WTC11 (cell line): Measurements from ENCODE around the gene GARS1. TPM values are rescaled to one million over a fixed set of nuclear protein-coding genes. Genes with fewer than 3 reads are reported as not detected.

Experiments
- ATAC-seq: fragments of 200-7000 bp; cut with Tn5 transposase; 2 replicates; pipeline ENCODE4 v1.10.0; 2021; ENCODE audit warnings: mild to moderate bottlenecking, moderate library complexity
- CTCF ChIA-PET: fragments of 300-600 bp; sonication (Branson Sonifier 250); formaldehyde crosslinking; loops from one replicate; lab custom pipeline; 2021; ENCODE audit warnings: antibody characterized with exemption; lab: Charles Lee
- POLR2A ChIA-PET: fragments of 350-600 bp; sonication (Branson Sonifier 250); formaldehyde crosslinking; loops from one replicate; lab custom pipeline; 2021; ENCODE audit warnings: antibody characterized with exemption; lab: Charles Lee
- DNase-seq: peaks from one replicate; pipeline ENCODE4 v3.0.0; 2021; ENCODE audit warnings: low spot score
- H3K27ac Mint-ChIP-seq: 2 replicates; pipeline ENCODE4 v1.8.0; 2021; ENCODE audit warnings: mixed read lengths
- H3K27me3 Mint-ChIP-seq: 2 replicates; pipeline ENCODE4 v1.8.0; 2021; ENCODE audit warnings: low read depth, mild to moderate bottlenecking, moderate library complexity, mixed read lengths
- H3K36me3 Mint-ChIP-seq: 2 replicates; pipeline ENCODE4 v1.8.0; 2021; ENCODE audit warnings: mixed read lengths
- H3K4me1 Mint-ChIP-seq: 2 replicates; pipeline ENCODE4 v1.8.0; 2022; ENCODE audit warnings: mixed read lengths
- H3K4me3 Mint-ChIP-seq: 2 replicates; pipeline ENCODE4 v1.8.0; 2021; ENCODE audit warnings: mild to moderate bottlenecking, moderate library complexity, mixed read lengths
- H3K9me3 Mint-ChIP-seq: 2 replicates; pipeline ENCODE4 v1.8.0; 2021; ENCODE audit warnings: mixed read lengths
- ATF1 ChIP-seq: sonication (generic); formaldehyde crosslinking; IDR thresholded peaks from 2 replicates; pipeline ENCODE4 v1.8.1; 2023; ENCODE audit warnings: mild to moderate bottlenecking, moderate library complexity, missing genetic modification reagents
- ESRRA ChIP-seq: sonication (generic); formaldehyde crosslinking; IDR thresholded peaks from 2 replicates; pipeline ENCODE4 v1.8.1; 2022; ENCODE audit warnings: mild to moderate bottlenecking, missing genetic modification reagents, borderline replicate concordance
- GRHL2 ChIP-seq: fragments of 250-450 bp; sonication (Bioruptor Pico); IDR thresholded peaks from 2 replicates; pipeline ENCODE4 v1.8.0; 2022; ENCODE audit warnings: mild to moderate bottlenecking, moderate library complexity; ENCODE audit not compliant: insufficient replicate concordance, severe bottlenecking
- JUN ChIP-seq: sonication (generic); formaldehyde crosslinking; IDR thresholded peaks from 2 replicates; pipeline ENCODE4 v1.8.0; 2023; ENCODE audit warnings: mild to moderate bottlenecking, missing genetic modification reagents
- TEAD1 ChIP-seq: sonication (generic); formaldehyde crosslinking; IDR thresholded peaks from 2 replicates; pipeline ENCODE4 v1.8.0; 2022; ENCODE audit warnings: mild to moderate bottlenecking, missing genetic modification reagents
- TEAD4 ChIP-seq: sonication (generic); formaldehyde crosslinking; IDR thresholded peaks from 2 replicates; pipeline ENCODE4 v1.8.0; 2022; ENCODE audit warnings: mild to moderate bottlenecking, missing genetic modification reagents
- ZNF138 ChIP-seq: sonication (generic); formaldehyde crosslinking; conservative IDR thresholded peaks from 2 replicates; pipeline ENCODE4 v1.8.1; 2022; ENCODE audit warnings: mild to moderate bottlenecking, moderate library complexity, missing genetic modification reagents
- ZNF416 ChIP-seq: fragments of 250-450 bp; sonication (Bioruptor Pico); IDR thresholded peaks from 2 replicates; pipeline ENCODE4 v1.9.0; 2021; ENCODE audit warnings: mild to moderate bottlenecking, inconsistent platforms
- ZNF423 ChIP-seq: fragments of 250-450 bp; sonication (Bioruptor Pico); IDR thresholded peaks from 2 replicates; pipeline ENCODE4 v2.1.2; 2022; ENCODE audit warnings: mild to moderate bottlenecking, moderate library complexity
- ZNF671 ChIP-seq: fragments of 250-450 bp; sonication (Bioruptor Pico); IDR thresholded peaks from 2 replicates; pipeline ENCODE4 v1.8.0; 2021; ENCODE audit warnings: mild to moderate bottlenecking
- total RNA-seq: library from RNA; stranded (reverse); gene quantifications from 3 replicates; pipeline ENCODE4 v1.2.3, GENCODE V29; 2021
- TF ChIP-seq, protein P1 (sequence below): sonication (generic); formaldehyde crosslinking; IDR thresholded peaks from 2 replicates; pipeline ENCODE4 v1.8.0; 2022; ENCODE audit warnings: mild to moderate bottlenecking, missing genetic modification reagents
- TF ChIP-seq, protein P2 (sequence below): fragments of 250-450 bp; sonication (Bioruptor Pico); IDR thresholded peaks from 2 replicates; pipeline ENCODE4 v1.9.0; 2021; ENCODE audit warnings: mild to moderate bottlenecking
- TF ChIP-seq, protein P3 (sequence below): sonication (generic); formaldehyde crosslinking; IDR thresholded peaks from 2 replicates; pipeline ENCODE4 v1.8.1; 2023; ENCODE audit warnings: mild to moderate bottlenecking, missing genetic modification reagents, borderline replicate concordance
- TF ChIP-seq, protein P4 (sequence below): fragments of 250-450 bp; sonication (Bioruptor Pico); IDR thresholded peaks from 2 replicates; pipeline ENCODE4 v1.8.0; 2021; ENCODE audit warnings: mild to moderate bottlenecking
- TF ChIP-seq, protein P5 (sequence below): sonication (generic); formaldehyde crosslinking; IDR thresholded peaks from 2 replicates; pipeline ENCODE4 v1.8.1; 2023; ENCODE audit warnings: mild to moderate bottlenecking, missing genetic modification reagents, moderate library complexity
- TF ChIP-seq, protein P6 (sequence below): fragments of 250-450 bp; sonication (Bioruptor Pico); conservative IDR thresholded peaks from 2 replicates; pipeline ENCODE4 v1.9.0; 2021; ENCODE audit warnings: mild to moderate bottlenecking
- TF ChIP-seq, protein P7 (sequence below): sonication (generic); formaldehyde crosslinking; IDR thresholded peaks from 2 replicates; pipeline ENCODE4 v1.8.1; 2022; ENCODE audit warnings: mild to moderate bottlenecking, missing genetic modification reagents, moderate library complexity, borderline replicate concordance

The GARS1 gene
- total RNA-seq, 1 experiment from 2014 or later: 236 TPM

DNA sequence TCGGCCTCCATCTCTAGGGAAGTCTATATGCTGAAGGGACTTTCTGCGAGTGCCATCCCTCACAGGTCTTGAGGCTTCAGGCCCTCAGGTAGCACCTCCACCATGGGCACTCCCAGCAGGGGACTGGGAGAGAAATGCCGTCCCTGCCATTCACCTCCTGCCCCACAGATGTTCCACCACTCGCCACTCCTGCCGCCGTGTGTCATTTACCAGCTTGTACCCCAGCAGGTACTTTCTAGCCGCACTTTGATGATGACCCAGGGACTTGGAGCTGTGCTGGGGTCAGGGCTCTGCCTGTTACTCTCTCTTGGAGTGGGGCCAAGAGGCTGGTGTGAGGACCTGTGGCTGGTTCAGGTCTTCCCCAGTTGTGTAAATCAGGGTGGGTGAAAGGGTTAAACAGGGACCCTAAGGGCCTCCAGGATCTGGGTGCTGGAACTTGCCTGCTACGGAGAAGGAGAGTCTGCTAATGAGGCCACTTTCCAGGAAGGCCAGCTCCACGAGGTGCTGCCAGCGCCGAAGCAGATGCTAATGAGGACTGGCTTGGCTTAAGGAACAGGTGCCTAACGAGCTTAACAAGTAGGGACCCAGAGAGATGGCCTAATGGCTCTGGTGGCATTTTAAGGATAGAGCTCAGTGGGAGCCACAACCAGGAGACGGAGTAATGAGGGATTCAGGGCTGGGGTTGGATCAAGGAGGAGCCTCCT is 55.2 kb downstream of the GARS1 start:
- ChIA-PET CTCF (interaction anchor here (1.1 to 2.1 kb wide), 3 partner anchors 32 to 141 kb away, joined by 6 to 7 read pairs (median 6); partner anchors contain the start of gene CRHR2), POLR2A (no interaction called here)
- Mint-ChIP-seq H3K4me1 (peaks cover 12% of the 10 kb centered on the region), H3K9me3 (no peaks in the 10 kb centered on the region), H3K27me3 (no peaks in the 10 kb centered on the region), H3K27ac (no peak overlapping the region), H3K36me3 (peaks cover 8% of the 10 kb centered on the region), H3K4me3 (no peak overlapping the region)
- ATAC-seq (0 out of 2 replicates have a peak, but pooled peaks have one; percentile 11), DNase-seq (no peak)
- no peak for TF ChIP-seq ATF1 (CRISPR knock-in tag)
- no peak for TF ChIP-seq ZNF416 (CRISPR knock-in tag)
- TF ChIP-seq, protein P1, sequence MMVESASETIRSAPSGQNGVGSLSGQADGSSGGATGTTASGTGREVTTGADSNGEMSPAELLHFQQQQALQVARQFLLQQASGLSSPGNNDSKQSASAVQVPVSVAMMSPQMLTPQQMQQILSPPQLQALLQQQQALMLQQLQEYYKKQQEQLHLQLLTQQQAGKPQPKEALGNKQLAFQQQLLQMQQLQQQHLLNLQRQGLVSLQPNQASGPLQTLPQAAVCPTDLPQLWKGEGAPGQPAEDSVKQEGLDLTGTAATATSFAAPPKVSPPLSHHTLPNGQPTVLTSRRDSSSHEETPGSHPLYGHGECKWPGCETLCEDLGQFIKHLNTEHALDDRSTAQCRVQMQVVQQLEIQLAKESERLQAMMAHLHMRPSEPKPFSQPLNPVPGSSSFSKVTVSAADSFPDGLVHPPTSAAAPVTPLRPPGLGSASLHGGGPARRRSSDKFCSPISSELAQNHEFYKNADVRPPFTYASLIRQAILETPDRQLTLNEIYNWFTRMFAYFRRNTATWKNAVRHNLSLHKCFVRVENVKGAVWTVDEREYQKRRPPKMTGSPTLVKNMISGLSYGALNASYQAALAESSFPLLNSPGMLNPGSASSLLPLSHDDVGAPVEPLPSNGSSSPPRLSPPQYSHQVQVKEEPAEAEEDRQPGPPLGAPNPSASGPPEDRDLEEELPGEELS (CRISPR knock-in tag): no peak
- TF ChIP-seq, protein P2, sequence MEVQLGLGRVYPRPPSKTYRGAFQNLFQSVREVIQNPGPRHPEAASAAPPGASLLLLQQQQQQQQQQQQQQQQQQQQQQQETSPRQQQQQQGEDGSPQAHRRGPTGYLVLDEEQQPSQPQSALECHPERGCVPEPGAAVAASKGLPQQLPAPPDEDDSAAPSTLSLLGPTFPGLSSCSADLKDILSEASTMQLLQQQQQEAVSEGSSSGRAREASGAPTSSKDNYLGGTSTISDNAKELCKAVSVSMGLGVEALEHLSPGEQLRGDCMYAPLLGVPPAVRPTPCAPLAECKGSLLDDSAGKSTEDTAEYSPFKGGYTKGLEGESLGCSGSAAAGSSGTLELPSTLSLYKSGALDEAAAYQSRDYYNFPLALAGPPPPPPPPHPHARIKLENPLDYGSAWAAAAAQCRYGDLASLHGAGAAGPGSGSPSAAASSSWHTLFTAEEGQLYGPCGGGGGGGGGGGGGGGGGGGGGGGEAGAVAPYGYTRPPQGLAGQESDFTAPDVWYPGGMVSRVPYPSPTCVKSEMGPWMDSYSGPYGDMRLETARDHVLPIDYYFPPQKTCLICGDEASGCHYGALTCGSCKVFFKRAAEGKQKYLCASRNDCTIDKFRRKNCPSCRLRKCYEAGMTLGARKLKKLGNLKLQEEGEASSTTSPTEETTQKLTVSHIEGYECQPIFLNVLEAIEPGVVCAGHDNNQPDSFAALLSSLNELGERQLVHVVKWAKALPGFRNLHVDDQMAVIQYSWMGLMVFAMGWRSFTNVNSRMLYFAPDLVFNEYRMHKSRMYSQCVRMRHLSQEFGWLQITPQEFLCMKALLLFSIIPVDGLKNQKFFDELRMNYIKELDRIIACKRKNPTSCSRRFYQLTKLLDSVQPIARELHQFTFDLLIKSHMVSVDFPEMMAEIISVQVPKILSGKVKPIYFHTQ (CRISPR knock-in tag): no peak
- TF ChIP-seq ZNF138 (CRISPR knock-in tag): no peak
- no peak for TF ChIP-seq ZNF423
- TF ChIP-seq, protein P3, sequence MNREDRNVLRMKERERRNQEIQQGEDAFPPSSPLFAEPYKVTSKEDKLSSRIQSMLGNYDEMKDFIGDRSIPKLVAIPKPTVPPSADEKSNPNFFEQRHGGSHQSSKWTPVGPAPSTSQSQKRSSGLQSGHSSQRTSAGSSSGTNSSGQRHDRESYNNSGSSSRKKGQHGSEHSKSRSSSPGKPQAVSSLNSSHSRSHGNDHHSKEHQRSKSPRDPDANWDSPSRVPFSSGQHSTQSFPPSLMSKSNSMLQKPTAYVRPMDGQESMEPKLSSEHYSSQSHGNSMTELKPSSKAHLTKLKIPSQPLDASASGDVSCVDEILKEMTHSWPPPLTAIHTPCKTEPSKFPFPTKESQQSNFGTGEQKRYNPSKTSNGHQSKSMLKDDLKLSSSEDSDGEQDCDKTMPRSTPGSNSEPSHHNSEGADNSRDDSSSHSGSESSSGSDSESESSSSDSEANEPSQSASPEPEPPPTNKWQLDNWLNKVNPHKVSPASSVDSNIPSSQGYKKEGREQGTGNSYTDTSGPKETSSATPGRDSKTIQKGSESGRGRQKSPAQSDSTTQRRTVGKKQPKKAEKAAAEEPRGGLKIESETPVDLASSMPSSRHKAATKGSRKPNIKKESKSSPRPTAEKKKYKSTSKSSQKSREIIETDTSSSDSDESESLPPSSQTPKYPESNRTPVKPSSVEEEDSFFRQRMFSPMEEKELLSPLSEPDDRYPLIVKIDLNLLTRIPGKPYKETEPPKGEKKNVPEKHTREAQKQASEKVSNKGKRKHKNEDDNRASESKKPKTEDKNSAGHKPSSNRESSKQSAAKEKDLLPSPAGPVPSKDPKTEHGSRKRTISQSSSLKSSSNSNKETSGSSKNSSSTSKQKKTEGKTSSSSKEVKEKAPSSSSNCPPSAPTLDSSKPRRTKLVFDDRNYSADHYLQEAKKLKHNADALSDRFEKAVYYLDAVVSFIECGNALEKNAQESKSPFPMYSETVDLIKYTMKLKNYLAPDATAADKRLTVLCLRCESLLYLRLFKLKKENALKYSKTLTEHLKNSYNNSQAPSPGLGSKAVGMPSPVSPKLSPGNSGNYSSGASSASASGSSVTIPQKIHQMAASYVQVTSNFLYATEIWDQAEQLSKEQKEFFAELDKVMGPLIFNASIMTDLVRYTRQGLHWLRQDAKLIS (CRISPR knock-in tag): no peak
- no peak for TF ChIP-seq ESRRA (CRISPR knock-in tag)
- no peak for TF ChIP-seq ZNF671 (CRISPR knock-in tag)
- TF ChIP-seq TEAD1 (CRISPR knock-in tag): no peak
- TF ChIP-seq GRHL2 (CRISPR knock-in tag): no peak
- TF ChIP-seq TEAD4 (CRISPR knock-in tag): no peak

DNA sequence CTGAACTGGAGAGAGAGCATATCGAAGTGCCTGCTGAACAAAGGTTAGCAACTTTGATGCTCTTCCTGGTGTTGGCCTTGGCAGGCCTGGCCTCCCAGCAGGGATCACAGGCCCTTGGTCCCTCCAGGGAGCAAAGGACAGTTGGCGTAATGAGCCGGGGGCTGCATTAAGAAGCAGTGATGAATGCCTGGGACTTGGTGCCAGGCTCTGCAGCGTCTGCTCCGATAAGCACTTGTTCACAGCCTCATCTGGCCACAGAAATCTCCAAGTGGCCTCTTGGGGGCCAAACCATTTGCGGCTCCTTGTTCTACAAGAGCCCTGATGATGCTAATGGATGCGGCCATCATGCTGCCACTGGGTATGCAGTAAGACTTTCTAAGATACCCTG is 55.7 kb downstream of the GARS1 start:
- POLR2A ChIA-PET: no interaction called here
- peak; percentile 26; the same call in 1 of the 2 replicates for ATAC-seq
- H3K4me3 Mint-ChIP-seq: no peak overlapping the region
- TF ChIP-seq, protein P4, sequence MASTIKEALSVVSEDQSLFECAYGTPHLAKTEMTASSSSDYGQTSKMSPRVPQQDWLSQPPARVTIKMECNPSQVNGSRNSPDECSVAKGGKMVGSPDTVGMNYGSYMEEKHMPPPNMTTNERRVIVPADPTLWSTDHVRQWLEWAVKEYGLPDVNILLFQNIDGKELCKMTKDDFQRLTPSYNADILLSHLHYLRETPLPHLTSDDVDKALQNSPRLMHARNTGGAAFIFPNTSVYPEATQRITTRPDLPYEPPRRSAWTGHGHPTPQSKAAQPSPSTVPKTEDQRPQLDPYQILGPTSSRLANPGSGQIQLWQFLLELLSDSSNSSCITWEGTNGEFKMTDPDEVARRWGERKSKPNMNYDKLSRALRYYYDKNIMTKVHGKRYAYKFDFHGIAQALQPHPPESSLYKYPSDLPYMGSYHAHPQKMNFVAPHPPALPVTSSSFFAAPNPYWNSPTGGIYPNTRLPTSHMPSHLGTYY: no peak
- TF ChIP-seq, protein P5, sequence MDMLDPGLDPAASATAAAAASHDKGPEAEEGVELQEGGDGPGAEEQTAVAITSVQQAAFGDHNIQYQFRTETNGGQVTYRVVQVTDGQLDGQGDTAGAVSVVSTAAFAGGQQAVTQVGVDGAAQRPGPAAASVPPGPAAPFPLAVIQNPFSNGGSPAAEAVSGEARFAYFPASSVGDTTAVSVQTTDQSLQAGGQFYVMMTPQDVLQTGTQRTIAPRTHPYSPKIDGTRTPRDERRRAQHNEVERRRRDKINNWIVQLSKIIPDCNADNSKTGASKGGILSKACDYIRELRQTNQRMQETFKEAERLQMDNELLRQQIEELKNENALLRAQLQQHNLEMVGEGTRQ (CRISPR knock-in tag): no peak
- TF ChIP-seq, protein P6, sequence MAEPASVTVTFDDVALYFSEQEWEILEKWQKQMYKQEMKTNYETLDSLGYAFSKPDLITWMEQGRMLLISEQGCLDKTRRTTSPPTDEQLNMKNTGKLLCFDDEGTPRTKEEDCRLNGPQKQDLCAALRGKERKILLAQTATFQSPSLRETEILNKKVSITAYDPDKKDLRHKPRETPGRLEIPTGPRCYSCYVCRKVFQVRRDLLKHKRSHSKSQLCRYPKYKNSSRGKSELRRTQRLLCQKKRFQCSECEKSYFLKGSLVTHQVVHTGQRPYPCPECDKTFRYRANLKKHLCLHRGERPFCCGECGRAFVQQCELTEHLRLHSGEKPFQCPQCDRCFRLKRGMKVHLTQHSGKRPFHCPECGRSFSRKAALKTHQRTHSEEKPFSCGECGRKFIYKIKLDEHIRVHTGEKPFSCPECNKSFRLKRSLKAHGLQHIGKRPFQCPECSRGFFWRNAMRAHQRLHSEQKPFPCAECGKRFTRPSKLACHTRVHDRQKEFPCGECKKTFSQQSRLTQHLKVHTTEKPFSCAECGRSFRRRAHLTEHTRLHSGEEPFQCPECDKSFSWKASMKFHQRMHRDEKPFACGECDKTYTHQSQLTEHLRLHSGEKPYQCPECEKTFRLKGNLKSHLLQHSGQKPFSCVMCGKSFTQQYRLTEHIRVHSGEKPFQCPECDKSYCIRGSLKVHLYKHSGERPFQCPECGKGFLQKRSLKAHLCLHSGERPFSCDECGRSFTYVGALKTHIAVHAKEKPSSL (CRISPR knock-in tag): no peak
- no peak for TF ChIP-seq JUN (CRISPR knock-in tag)
- TF ChIP-seq, protein P7, sequence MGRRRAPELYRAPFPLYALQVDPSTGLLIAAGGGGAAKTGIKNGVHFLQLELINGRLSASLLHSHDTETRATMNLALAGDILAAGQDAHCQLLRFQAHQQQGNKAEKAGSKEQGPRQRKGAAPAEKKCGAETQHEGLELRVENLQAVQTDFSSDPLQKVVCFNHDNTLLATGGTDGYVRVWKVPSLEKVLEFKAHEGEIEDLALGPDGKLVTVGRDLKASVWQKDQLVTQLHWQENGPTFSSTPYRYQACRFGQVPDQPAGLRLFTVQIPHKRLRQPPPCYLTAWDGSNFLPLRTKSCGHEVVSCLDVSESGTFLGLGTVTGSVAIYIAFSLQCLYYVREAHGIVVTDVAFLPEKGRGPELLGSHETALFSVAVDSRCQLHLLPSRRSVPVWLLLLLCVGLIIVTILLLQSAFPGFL: no peak

More for the DNA sequence above, 55.7 kb downstream of the GARS1 start:
- Mint-ChIP-seq H3K9me3 (no peaks in the 10 kb centered on the region), H3K36me3 (peaks cover 3% of the 10 kb centered on the region), H3K27ac (no peak overlapping the region), H3K4me1 (peaks cover 11% of the 10 kb centered on the region), H3K27me3 (no peaks in the 10 kb centered on the region)
- CTCF ChIA-PET: interaction anchor here (1.1 to 2.1 kb wide), 3 partner anchors 32 to 141 kb away, joined by 6 to 7 read pairs (median 6); partner anchors contain the start of gene CRHR2
- no peak for DNase-seq
